Mucosa of gallbladder (tissue), 1 donor: ENCODE results near the gene UNC5B. TPM values are rescaled to one million over a fixed set of nuclear protein-coding genes. Genes with fewer than 3 reads are reported as not detected.
A peak's percentile ranks its signal among the peaks of the same experiment; 100 is the strongest.

Experiments used
- DNase-seq: peaks from one replicate; pipeline ENCODE4 v3.0.0-alpha.2; 2020; ENCODE audit warnings: low spot score
- total RNA-seq: library from RNA; stranded (reverse); gene quantifications from one replicate; pipeline ENCODE4 v1.2.1, GENCODE V29; 2021
- donor health status: DM: no; HTN: no; CAD: no.

Gene UNC5B
- total RNA-seq: 115 TPM

DNA sequence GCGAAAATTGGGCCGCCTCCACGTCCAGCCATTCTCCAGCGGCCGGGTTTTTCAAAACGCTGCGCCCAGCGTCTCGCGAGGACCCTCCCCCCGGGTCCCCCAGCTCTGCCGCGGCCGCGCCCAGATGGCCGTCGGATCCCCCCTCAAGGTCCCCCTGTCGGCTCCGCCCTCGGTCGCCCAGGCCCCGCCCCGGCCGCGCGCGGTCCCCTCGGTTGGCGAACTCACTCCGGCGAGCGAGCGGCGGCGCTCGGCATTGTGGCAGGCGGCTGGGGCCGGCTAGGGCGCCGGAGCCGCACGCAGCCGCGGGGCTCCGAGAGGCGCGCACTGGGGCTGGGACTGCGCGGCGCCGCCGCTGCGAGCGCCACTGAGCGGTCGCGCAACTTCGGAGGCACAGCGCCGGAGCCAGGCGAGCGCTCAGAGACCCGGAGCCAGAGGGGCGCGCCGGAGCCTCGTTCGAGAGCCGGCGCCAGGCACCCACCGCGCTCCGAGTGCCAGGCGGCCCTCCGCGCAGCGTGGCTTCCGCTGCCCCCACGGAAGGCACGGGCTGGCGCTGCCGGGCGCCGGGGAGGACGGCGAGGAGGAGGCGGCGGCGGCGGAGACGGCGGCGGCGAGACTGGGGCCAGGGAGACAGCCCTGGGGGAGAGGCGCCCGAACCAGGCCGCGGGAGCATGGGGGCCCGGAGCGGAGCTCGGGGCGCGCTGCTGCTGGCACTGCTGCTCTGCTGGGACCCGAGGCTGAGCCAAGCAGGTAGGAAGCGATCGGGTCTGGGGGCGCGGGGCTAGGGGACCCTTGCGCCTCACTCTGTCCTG is at the start of gene UNC5B:
Gene UNC5B (plus strand): TSS at position 253 of the 809 bp plus-strand sequence. CDS start 416 bp downstream, at position 669.
- DNase-seq: peak; percentile 91

DNA sequence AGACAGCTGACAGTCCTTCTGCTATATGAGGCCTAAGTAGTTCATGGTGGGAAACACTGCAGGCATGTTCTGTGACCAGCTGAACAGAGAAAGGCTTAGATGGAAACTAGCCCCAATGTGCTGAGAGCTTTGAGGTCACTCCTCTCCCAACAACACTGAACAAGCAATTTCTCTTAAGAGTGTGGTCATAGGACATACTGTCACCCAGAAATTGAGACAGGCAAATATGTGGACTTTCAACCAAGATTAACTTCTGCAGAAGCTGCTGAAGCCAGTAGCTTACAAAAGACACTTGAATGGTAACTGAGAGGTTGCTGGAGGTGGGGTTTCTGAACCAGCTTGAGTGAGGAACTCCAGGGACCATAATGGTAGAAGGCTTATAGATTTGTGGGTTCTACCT is 38.9 kb upstream of the UNC5B start:
- DNase-seq: no peak

DNA sequence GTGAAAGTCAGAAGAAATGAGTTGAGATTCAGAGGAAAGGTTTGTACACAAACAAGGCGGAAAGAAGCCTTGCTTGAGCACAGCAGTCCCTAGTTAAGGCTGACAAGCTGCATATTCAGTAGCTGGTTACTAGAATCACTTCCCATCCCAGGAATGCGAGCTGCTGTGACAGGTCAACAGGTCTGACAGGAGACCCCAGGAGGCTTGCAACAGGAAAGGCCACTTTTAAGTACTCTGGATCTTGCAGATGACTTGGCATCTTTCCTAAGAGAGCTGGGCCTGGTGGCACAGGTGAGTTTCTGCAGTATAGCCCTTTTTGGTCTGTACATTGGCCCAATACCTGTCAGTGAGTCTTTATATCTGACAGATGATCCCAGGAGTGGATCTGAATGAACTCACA is 35.7 kb upstream of the UNC5B start:
- no peak for DNase-seq

DNA sequence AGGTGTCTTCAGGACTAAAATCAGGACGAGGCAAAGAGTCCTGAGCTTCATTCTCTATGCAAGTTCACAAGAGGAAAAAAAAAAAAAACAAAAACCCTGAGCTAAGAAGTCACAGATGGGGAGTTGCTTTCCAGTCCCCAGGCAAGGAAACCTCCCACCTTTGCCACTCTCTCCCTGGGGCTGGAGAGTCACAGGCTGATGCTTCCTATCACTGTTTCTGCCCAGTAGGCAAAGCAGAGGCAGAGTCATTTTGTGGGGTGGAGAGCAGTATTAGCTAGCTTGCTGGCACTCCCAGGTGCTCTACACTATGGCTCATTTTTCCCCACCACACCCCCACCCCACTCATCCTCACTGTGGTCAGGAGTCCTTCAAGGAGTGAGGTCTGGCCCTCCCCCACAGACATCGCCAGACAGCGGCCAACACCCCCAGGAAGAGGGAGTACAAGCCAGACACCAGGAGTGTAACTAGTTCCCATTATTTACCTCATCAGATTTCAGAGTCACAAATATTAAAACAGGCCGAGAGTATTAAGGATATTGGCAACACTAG is 34.6 kb upstream of the UNC5B start:
- no peak for DNase-seq

DNA sequence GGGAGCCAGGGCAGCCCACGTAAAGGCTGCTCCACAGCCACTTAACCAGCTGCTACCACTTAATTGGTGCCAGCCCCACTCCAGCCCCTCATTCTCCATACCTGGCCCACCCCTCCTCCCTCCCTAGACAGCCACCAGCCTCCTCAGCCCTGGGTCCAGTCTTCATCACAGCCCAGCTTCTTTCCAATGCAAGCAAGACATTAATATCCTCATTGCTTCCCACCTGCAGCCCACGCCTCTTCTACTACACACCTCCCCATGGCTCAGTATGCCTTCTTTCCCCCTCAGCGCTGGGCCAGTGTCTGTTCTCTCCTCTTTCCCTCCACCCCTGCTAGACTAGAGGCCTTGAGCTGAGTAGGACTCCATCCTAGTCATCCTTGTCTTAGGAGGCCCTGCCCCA is 33.5 kb upstream of the UNC5B start:
- no peak for DNase-seq

DNA sequence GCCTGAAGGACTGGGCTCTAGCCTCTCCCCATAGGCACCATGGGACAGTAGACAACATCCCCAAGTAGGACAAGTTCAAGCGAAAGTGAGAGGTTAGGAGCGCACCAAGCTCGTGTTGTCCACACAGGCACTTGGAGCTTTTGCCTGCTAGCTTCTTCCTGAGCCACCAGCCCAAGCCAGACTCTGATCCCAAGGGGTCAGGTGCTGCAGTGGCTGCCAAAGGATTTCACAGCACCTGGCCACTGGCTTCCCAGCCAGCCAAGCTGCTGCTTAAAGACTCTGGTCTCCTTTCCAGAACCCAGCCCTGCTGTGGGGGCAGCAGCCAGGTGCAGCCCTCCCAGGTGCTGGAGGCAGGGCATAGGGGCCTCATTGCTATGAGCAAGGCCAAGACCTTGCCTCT is 33.0 kb upstream of the UNC5B start:
- no peak for DNase-seq

DNA sequence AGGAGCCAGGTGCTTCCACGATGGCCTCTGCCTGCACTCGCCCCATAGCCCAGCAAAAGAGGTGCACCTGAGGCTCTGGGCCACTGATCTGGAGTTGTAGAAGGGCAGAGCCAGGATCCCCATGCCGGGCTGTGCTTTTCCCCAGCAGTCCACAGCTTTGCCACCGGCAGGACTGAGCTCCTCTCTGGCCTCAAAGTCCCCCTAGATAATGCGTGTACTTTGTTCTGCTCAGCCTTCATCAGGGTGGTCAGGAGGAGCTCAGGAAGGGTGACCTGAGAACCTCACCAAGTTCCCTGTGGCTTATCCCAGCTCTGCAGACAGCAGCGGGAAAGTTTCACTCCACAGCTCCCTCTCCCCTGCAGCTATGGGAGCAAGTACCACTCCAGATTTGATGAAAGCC is 27.9 kb upstream of the UNC5B start:
- no peak for DNase-seq

DNA sequence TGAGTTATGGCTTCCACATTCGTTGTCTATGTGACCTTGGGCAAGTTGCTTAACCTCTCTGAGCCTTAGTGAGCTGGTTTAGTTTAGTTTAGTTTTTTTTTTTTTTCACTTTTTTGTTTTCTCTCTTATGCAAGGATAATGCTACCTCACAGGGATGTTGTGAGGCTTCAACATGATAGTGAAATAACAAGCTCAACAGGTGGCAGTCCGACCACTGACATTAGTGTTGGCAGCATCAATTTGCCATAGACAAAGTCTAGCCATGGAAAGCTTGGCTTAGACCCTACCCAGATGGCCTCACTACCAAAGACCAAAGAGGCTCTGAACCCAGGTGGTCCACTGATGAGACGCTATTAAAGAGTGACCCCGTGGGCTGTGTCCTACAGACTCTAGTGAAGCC is 27.2 kb upstream of the UNC5B start:
- DNase-seq: no peak

DNA sequence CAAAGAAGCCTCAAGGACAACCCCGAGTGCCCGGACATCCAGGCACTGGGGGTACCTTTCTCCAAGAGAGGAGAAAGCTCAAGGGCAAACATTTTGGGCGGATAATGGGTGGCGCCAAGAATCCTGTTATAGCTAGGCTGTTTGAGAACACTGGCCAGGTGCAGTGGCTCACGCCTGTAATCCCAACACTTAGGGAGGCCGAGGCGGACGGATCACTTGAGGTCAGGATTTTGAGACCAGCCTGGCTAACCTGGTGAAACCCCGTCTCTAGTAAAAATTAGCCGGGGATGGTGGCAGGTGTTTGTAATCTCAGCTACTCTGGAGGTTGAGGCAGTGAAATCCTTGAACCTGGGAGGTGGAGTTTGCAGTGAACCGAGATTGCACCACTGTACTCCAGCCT is 25.2 kb upstream of the UNC5B start:
- no peak for DNase-seq

DNA sequence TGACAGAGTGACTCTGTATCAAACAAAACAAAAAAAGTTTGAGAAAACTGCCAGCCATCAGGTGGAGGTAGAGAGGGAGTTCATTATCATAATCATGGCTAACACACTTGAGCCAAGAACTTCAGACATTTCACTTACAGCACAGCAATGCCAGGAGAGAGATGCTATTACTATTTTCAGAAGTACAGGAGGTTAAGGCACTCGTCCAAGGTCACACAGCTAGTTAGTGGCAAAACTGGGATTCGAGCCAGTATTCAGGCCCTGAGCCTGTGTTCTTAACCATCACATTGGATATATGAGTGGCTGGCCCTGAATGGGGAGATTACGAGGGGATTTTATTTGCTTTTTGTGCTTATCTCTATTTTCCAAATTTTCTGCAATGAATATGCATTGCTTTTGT is 24.8 kb upstream of the UNC5B start:
- DNase-seq: peak; percentile 49

DNA sequence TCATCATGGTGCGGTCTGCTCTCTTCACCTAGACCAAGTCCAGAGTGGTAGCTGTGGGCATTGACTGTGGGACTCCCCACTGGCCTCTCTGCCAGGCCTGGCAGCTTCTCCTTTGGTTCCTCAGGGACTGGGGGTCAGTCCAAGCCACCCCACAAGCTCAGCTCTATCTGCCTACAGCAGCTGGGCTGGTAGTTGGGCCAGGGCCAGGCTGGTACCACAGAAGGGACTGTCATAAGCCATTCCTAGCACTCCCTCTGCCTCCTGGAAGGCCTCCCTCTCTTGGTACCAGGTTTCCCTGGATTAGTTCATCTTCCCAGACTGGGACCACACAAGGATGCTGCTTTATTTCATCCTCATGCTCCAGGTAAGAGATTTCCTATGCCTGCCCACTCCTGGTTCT is 24.2 kb upstream of the UNC5B start:
- no peak for DNase-seq

DNA sequence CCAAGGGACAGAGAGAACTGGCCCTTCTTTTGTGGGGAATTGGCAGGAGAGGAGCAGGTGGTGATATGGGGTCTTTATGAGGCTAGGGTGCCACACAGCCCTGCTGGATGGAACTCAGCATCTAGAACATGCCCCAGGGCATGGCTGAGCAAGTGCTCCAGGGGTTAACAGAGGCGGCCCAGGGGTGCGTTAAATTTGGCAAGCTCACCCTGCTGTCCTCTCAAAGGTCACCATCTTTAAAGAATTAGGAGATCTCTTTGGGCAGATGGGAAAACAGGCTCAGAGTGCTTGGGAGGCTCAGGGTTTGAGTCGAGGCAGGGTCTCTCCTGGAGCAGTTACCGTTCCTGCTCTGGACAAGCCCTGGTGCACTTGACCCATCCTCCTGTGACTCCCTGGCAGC is 21.4 kb upstream of the UNC5B start:
- no peak for DNase-seq

DNA sequence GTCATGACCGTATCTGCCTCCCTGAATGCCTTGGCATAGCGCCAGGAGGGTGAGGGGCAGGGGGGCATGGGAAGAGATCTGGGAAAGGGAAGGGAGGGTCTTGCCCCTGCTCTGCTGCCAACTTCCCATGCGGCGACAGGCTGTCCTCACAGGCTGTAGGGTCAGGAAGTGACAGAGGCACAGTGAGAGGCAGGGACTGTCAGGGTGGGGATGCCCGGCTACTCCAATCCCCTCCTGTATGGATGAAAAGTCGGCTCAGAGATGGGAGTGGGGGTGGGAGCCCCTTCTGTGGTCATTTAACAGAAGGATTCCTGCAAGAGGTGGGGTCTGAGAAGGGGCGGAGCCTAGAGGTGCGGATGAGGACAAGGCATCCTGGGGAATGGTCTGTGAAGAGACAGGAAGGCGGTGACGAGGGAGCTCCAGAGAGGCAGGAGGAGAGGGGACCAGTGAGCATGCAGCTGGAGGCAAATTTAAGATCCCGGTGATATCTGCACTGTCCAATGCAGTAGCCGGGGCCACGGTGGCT is 20.8 kb upstream of the UNC5B start:
- DNase-seq: no peak

DNA sequence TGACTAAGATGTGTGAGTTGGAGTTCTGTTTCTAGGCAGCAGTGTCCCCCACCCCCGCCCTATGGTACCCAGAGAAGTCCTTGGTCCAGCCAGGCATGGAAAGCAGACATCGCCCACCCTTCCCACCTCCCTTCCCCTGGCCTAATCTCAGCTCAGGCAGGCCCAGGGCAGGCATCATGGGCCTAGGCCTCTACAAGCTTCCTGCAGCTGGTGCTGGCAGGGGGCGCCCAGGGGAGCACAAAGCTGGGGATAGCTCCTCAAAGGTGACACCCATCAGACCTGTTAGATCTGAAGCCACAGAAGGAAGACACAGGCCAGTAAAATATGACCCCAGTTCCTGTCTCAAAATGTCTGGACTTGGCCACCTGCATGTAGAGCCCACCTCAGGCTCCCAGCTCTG is 18.9 kb upstream of the UNC5B start:
- DNase-seq: no peak

DNA sequence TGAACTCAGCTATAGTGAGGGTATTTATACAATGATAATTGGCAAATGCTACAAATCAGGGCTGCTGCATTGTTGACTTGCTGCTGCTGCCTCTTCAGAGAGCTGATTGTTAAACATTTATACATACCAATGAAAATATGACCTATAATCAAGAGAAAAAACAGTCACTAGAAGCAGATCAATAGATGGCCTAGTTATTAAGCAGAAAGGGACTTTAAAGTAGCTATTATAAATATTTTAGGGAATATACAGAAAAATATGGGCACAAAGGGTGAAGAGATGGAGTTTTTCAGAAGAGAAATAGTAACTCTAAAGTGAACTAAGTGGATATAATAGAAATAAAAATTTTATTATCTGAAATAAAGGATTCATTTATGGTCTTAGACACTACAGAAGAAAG is 14.4 kb upstream of the UNC5B start:
- DNase-seq: no peak

DNA sequence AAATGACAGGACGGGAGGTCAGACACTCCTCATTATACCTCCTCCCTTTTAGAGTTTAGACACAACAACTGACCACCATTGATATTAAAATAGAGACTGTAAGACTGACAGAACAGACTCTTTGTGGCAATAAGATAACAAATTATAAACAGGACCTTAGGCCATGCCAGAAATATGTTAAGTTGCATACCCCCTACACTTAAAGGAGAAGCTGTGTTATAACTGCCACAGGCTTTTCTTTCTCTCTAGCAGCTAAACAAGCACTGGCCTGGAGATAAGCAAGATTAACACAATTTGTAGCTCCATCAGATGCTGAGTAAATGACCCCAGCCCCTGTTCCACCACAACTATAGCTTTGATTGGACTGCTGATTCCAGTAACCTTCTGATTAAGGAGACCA is 10.5 kb upstream of the UNC5B start:
- no peak for DNase-seq

DNA sequence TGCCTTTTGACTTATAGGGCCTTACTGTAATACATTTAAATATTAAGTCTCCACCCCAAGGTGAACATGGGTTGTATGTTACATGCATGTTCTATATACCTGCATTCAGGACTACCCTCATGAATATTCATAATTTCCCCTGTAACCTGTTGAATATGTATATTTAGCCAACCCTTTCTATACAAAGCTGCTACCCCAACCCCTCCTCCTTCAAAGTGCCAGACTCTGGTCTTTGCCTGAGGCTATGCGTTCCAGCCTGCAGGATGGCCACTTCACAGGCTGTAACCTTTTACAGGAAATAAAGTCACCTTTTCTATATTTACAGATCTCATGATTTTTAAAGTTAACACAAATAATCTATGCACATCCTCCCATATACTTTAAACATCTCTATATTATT is 10.1 kb upstream of the UNC5B start:
- no peak for DNase-seq

DNA sequence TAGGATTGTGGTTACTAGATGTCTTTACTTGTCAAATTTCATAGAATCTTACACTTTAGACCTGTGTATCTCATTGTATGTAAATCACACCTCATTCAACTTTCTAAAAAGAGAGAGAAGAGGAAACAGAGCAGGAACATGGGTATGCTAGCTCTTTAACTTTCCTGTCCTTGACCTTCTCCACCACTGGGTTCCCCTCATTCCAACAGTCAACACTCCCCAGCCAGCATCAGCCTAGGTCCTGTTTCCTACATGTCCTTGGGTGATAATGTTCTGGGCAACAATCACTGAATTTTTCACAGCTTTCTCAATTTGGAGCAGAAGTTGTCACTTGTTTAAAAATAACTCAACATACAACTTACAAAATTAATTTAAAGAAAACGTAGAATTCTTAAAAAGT is 9.2 kb upstream of the UNC5B start:
- DNase-seq: no peak

DNA sequence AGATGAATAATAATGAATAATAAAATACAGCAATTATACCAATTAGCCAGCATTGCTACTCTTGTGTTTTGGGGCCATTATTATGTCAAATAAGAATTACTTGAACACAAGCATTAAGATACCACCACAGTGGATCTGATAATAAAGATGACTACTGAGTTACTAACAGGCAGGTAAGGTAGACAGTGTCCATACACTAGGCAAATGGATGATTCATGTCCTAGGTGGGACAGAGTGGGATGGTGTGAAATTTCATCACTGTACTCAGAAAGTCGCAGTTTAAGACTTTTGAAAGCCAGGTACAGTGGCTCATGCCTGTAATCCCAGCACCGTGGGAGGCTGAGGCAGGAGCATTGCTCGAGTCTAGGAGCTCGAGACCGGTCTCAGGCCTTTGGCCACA is 8.7 kb upstream of the UNC5B start:
- no peak for DNase-seq

DNA sequence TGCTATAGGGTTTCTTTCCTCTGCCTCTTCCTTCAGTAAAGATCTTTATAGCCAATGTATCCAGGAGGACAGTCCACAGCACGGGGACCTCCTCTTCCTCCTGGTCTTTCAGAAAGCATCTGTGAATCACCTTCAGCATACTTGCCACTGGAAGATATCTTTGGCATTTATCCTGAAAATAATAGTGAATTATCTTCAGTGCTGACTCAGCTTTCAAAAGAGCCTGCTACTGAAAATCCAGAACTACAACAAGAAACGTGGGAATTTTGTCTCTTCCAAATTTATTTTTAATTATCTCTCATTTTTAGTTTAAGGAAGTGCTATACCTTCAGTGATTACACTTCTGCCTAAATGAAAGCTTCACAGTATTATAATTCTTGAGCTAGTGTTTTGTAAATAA is 7.6 kb upstream of the UNC5B start:
- no peak for DNase-seq

DNA sequence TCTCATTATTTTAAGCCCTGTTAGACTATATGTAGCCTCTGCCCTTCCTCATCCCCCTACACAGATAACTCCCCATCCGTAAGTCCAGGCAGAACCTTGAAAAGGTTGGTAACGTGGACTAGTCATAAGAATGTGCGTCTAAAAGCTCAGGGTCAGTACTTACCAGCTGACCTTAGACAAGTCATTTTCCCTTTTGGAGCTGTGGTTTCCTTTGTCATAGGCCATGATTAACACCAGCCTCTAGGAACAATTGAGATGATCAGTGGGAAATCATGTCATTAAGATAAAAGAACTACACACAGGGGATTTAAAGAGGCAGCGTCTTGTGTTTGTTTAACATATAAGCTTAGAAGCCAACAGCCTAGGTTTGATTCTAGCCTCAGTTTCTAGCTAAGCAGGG is 6.9 kb upstream of the UNC5B start:
- DNase-seq: no peak

DNA sequence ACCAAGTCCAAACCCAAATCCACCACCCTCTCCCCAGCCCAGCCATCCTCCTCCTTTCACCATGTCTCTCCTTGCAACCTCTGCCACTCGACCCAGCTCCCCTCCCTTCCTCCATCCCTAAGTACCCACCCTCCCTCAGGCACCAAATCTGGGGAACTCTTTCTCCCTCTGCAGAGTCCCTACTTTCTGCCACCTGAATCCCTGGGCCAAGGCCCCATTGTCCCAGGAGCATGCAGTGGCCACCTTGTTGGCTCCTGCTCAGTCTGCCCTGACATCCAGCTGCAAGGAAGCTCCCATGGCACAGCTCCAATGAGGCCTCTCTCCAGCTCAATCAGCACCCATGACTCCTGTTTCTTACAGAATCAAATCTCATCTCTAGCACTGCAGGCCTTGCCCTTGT is 5.5 kb upstream of the UNC5B start:
- DNase-seq: no peak

DNA sequence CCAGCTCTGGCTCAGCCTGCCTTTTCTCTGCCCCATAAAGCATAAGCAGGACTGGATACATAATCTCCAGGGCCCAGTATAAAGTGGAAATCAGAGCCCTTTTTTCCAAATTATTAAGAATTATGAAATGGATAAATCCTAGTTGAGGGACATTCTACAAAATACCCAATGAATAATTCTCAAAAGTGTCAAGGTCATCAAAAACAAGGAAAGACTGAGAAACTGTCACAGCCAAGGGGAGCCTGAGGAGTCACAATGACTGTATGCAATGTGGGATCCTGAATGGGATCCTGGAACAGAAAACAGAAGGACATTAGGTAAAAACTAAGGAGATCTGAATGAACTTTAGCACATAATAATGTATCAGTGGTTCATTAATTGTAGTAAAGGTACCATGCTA is 4.8 kb upstream of the UNC5B start:
- no peak for DNase-seq

DNA sequence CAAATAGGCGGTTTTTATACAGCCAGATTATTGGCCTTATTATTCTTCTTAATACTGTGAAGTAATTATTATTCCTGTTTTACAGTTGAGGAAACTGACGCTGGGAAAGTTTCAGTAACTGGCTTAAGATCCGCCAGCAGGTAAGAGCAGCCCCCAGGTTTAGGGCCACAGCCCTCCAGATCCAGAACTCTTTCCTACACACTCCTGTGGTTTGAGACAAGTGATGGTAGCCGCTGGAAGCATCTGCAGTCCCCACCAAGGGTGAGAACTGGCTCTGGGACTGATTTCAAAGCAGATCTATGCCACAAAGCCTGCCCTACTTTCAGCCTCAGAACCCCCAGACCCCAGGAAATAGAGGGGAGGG is 3.0 kb upstream of the UNC5B start:
- DNase-seq: no peak
